ENCODE data around the gene FAM124A. TPM values are rescaled to one million over a fixed set of nuclear protein-coding genes. Genes with fewer than 3 reads are reported as not detected.

Gene FAM124A
- total RNA-seq: 0.72 TPM

- ATAC-seq: peak; percentile 86
Measured at GRCh38 chr13:51222037-51222685, at the start of gene FAM124A. Gene FAM124A, plus strand, starts transcription at chr13:51222398. Its CDS starts 104 bp downstream, at chr13:51222502.

- ATAC-seq: no peak
Measured at GRCh38 chr13:51175021-51175420, 47.2 kb upstream of the FAM124A start.

- ATAC-seq: no peak
Measured at GRCh38 chr13:51175639-51176038, 46.6 kb upstream of the FAM124A start.

GRCh38 chr13:51177188-51177587, 45.0 kb upstream of the FAM124A start:
- no peak for ATAC-seq

GRCh38 chr13:51178456-51179074, 43.6 kb upstream of the FAM124A start:
- no peak for ATAC-seq

GRCh38 chr13:51179432-51179971, 42.7 kb upstream of the FAM124A start:
- no peak for ATAC-seq

GRCh38 chr13:51180853-51181511, 41.2 kb upstream of the FAM124A start:
- no peak for ATAC-seq

- no peak for ATAC-seq
Measured at GRCh38 chr13:51181786-51182383, 40.3 kb upstream of the FAM124A start.

- ATAC-seq: no peak
Measured at GRCh38 chr13:51191743-51192142, 30.5 kb upstream of the FAM124A start.

GRCh38 chr13:51192348-51192747, 29.9 kb upstream of the FAM124A start:
- ATAC-seq: no peak

- no peak for ATAC-seq
Measured at GRCh38 chr13:51193387-51193786, 28.8 kb upstream of the FAM124A start.

GRCh38 chr13:51194942-51195341, 27.3 kb upstream of the FAM124A start:
- no peak for ATAC-seq

GRCh38 chr13:51201886-51202285, 20.3 kb upstream of the FAM124A start:
- no peak for ATAC-seq

GRCh38 chr13:51202477-51203046, 19.6 kb upstream of the FAM124A start:
- no peak for ATAC-seq

GRCh38 chr13:51206584-51206983, 15.6 kb upstream of the FAM124A start:
- ATAC-seq: no peak

GRCh38 chr13:51207881-51208280, 14.3 kb upstream of the FAM124A start:
- no peak for ATAC-seq

GRCh38 chr13:51208716-51209115, 13.5 kb upstream of the FAM124A start:
- no peak for ATAC-seq

GRCh38 chr13:51211910-51212309, 10.3 kb upstream of the FAM124A start:
- no peak for ATAC-seq

GRCh38 chr13:51212758-51213157, 9.4 kb upstream of the FAM124A start:
- no peak for ATAC-seq

GRCh38 chr13:51213173-51213728, 8.9 kb upstream of the FAM124A start:
- no peak for ATAC-seq

- no peak for ATAC-seq
Measured at GRCh38 chr13:51218626-51219025, 3.6 kb upstream of the FAM124A start.

- ATAC-seq: no peak
Measured at GRCh38 chr13:51220706-51221105, 1.5 kb upstream of the FAM124A start.

GRCh38 chr13:51221108-51221507, 1.1 kb upstream of the FAM124A start:
- ATAC-seq: no peak
